ENCODE results near the gene ABCA7. TPM values are rescaled to one million over a fixed set of nuclear protein-coding genes. Genes with fewer than 3 reads are reported as not detected.

ABCA7 gene
- total and polyA plus RNA-seq, 2 of the 8 experiments (the other 6 are each of a cell fraction or from before 2014, with no cell fraction given) = 10.4 to 25.6 TPM

GRCh38 chr19:998064-998463 lies 41.8 kb upstream of the ABCA7 start:
- Histone ChIP-seq H3K23me2 (ENCODE audit: low read depth, low read length) (peaks cover 4% of the 10 kb centered on the region; the same call in 1 of the 2 replicates), H3K4me2 (ENCODE audit: insufficient read depth in 1 of 2, low read depth in 2 of 2, low read length in 2 of 2) (no peak overlapping the region), H3K9ac (replicated peaks in 1 of 4; ENCODE audit: extremely low read depth in 1 of 4, low read depth in 3 of 4, low read length in 3 of 4) (no peak overlapping the region), H3K27ac (ENCODE audit: low read depth, low read length) (no peak overlapping the region), H2BK20ac (ENCODE audit: low read length) (no peak overlapping the region), H2AK5ac (ENCODE audit: low read depth, low read length) (no peak overlapping the region), H2AFZ (ENCODE audit: low read length) (no peak overlapping the region), H4K91ac (replicated peaks; ENCODE audit: insufficient read length, low read length) (no peak overlapping the region), H3K4me3 (ENCODE audit: extremely low read depth in 1 of 4, insufficient read depth in 2 of 4, low read depth in 3 of 4, low read length in 4 of 4) (no peak overlapping the region), H3K56ac (replicated peaks; ENCODE audit: insufficient read length, low read depth, low read length) (no peak overlapping the region), H4K5ac (ENCODE audit: insufficient read length, low read depth, low read length) (no peak overlapping the region), H3K18ac (ENCODE audit: extremely low read depth, low read length) (no peak overlapping the region), H4K20me1 (replicated peaks in 1 of 2; ENCODE audit: control insufficient read depth in 1 of 2, insufficient read depth in 2 of 2, low read length in 2 of 2) (peaks cover 5 to 7% of the 10 kb centered on the region in 2 experiments), H3K79me1 (ENCODE audit: low read depth, low read length) (no peaks in the 10 kb centered on the region), H2BK120ac (replicated peaks; ENCODE audit: low read depth, low read length) (no peak overlapping the region), H3K27me3 (replicated peaks in 1 of 4; ENCODE audit: control insufficient read depth in 3 of 4, extremely low read depth in 1 of 4, insufficient read depth in 3 of 4, low read length in 3 of 4) (peaks cover 6 to 33% (median 19%) of the 10 kb centered on the region in 4 experiments), H3K4ac (replicated peaks; ENCODE audit: insufficient read length, low read depth, low read length) (no peak overlapping the region), H2BK5ac (ENCODE audit: low read depth, low read length) (no peak overlapping the region), H3K23ac (ENCODE audit: insufficient read length) (no peak overlapping the region), H3K79me2 (ENCODE audit: control insufficient read depth in 1 of 2, insufficient read depth in 2 of 2, low read length in 2 of 2) (no peaks in the 10 kb centered on the region), H2BK12ac (ENCODE audit: low read depth, low read length) (no peak overlapping the region), H3K14ac (ENCODE audit: insufficient read length) (no peak overlapping the region), H3K36me3 (ENCODE audit: control insufficient read depth in 2 of 4, insufficient read depth in 4 of 4, low read length in 3 of 4) (peaks cover 0 to 8% (median 1%) of the 10 kb centered on the region in 4 experiments; a peak in 2 of 8 replicates), H3K9me3 (ENCODE audit: insufficient read depth in 2 of 2, low read depth in 1 of 2, low read length in 1 of 2) (no peaks in the 10 kb centered on the region), H3K4me1 (replicated peaks in 1 of 4; ENCODE audit: control insufficient read depth in 3 of 4, insufficient read depth in 4 of 4, low read length in 3 of 4) (peaks cover 0 to 10% (median 6%) of the 10 kb centered on the region in 4 experiments; a peak in 3 of 7 replicates), H2BK15ac (ENCODE audit: low read length) (no peak overlapping the region), H4K8ac (ENCODE audit: extremely low read depth, insufficient read depth, low read length) (no peak overlapping the region)
- FAIRE-seq (no peak), DNase-seq (ENCODE audit: low read depth in 1 of 2, low spot score in 2 of 2) (no peak)
- POLR2A ChIA-PET (ENCODE audit: partially characterized antibody) = interaction anchor here (0.9 to 7.3 kb wide), 4 partner anchors 9 to 276 kb away, joined by 3 to 81 read pairs (median 20); partner anchors contain the start of gene WDR18
- CTCF ChIA-PET (ENCODE audit: partially characterized antibody) = interaction anchor here (0.8 to 2.3 kb wide), 5 partner anchors 16 to 193 kb away, joined by 3 to 13 read pairs (median 4); no protein-coding TSS in a partner anchor
- WGBS, 2 experiments (ENCODE audit: extremely low coverage in 1 of 2, insufficient coverage in 1 of 2, insufficient read length in 1 of 2, insufficient replicate concordance in 2 of 2, low coverage in 1 of 2, low lambda C conversion rate in 2 of 2, missing lambda C conversion rate in 1 of 2) = 71% methylated on average over 6 of the region's 6 CpGs; no CpG with 5 or more reads in 1 of the 2 experiments
- TF ChIP-seq KDM4A (IDR thresholded peaks at IDR 0.05; ENCODE audit: low read depth, low read length, severe bottlenecking) (no peak), RNF2 (IDR thresholded peaks at IDR 0.05; ENCODE audit: borderline replicate concordance, low read depth, low read length, missing control alignments, poor library complexity, severe bottlenecking) (no peak), KDM1A (IDR thresholded peaks at IDR 0.05; ENCODE audit: borderline replicate concordance, low read length) (no peak), POU5F1 (IDR thresholded peaks at IDR 0.05; ENCODE audit: low read depth, low read length) (no peak), RXRA (IDR thresholded peaks at IDR 0.05; ENCODE audit: insufficient read depth, low read depth, low read length) (no peak), USF2 (IDR thresholded peaks at IDR 0.05; ENCODE audit: low read length) (no peak), CHD1 (IDR thresholded peaks at IDR 0.05; ENCODE audit: low read depth, low read length) (no peak), GTF2F1 (IDR thresholded peaks at IDR 0.05; ENCODE audit: borderline replicate concordance, low read depth, low read length) (no peak), TCF12 (IDR thresholded peaks at IDR 0.05; ENCODE audit: low read depth, low read length) (no peak), POLR2A (IDR thresholded peaks at IDR 0.05; ENCODE audit: control extremely low read depth in 1 of 2, low read depth in 2 of 2, low read length in 2 of 2) (no peak), NRF1 (IDR thresholded peaks at IDR 0.05; ENCODE audit: low read depth, low read length) (no peak), SP4 (IDR thresholded peaks at IDR 0.05; ENCODE audit: low read length) (no peak), TAF1 (IDR thresholded peaks at IDR 0.05; ENCODE audit: low read depth, low read length) (no peak)
